GM12872 (cell line): ENCODE measurements around the gene PNPO.

Source experiments
- TF ChIP-seq, protein P1 (sequence below): IDR thresholded peaks from 3 replicates; pipeline ENCODE4 v1.5.1; 2011; ENCODE audit warnings: low read depth, mild to moderate bottlenecking, low read length, moderate library complexity; ENCODE audit not compliant: insufficient read depth

Gene PNPO

DNA sequence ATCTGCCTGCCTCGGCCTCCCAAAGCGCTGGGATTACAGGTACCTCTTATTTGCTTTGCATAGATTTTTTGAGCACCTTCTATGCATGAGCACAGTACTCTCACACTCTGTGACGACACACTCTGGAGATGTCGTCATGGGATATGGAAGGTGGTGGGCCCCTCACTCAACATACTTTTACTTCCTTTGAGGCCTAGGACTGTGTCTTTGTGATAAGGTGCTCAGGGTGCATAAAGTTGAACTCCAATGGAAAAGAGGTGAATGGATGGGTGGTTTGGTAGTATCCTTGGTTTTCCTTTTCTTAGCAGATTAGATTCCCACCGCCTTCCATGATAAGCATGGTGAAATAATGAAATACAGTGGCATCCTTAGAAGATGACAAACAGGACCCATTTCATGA is 23.5 kb downstream of the PNPO start:
- TF ChIP-seq, protein P1, sequence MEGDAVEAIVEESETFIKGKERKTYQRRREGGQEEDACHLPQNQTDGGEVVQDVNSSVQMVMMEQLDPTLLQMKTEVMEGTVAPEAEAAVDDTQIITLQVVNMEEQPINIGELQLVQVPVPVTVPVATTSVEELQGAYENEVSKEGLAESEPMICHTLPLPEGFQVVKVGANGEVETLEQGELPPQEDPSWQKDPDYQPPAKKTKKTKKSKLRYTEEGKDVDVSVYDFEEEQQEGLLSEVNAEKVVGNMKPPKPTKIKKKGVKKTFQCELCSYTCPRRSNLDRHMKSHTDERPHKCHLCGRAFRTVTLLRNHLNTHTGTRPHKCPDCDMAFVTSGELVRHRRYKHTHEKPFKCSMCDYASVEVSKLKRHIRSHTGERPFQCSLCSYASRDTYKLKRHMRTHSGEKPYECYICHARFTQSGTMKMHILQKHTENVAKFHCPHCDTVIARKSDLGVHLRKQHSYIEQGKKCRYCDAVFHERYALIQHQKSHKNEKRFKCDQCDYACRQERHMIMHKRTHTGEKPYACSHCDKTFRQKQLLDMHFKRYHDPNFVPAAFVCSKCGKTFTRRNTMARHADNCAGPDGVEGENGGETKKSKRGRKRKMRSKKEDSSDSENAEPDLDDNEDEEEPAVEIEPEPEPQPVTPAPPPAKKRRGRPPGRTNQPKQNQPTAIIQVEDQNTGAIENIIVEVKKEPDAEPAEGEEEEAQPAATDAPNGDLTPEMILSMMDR: no peak

DNA sequence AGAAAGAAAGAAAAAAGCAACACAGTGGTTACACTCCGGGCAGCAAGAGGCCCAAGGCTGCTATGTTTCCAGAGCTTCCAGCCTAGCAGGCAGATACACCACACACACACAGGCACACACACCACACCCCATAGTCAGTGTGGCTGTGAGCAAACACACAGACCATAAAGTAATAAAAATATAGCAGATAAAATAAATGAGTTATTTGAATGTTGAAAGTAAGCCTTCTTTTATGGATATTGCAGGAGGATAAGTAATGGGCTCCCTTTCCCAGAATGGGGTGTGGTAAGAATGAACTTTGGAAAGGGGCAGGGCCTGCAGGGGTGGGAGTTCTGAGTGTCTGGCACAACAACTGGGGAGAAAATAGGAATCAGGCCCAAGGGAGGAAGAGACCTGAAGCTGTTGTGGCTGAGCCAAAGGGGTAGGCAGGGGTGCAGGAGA is 24.7 kb downstream of the PNPO start:
- TF ChIP-seq, protein P1: no peak

DNA sequence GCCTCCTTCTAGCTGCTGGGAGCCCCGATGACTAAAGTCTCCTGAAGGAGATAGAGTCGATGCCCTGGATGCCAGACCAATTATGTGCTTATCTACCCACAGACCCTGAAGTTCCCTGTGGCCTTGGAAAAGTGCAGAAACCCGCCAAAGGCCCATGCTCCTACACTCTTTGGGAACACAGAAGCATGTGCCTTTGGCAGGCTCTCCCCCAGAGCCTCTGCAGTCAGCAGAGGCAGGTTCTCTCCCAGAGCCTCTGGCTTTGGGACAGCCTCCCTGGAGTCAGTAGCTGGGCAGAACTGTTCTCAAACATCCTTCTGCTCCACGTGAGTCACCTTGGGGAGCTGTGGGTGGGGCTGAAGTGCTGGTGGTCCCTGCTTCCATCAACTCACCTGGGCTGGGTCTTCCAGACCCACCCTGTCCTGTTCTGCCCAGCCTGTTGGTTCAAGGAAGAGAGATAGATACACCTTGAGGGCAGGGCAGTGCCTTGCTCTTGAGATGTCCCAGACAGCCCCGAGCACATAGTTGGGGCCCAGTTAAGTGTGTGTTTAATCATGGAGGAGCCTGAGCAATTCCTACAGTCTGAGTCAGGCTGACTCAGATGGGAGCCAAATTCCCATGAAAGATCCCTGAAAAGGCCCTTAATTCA is 26.4 kb downstream of the PNPO start:
- TF ChIP-seq, protein P1: no peak

DNA sequence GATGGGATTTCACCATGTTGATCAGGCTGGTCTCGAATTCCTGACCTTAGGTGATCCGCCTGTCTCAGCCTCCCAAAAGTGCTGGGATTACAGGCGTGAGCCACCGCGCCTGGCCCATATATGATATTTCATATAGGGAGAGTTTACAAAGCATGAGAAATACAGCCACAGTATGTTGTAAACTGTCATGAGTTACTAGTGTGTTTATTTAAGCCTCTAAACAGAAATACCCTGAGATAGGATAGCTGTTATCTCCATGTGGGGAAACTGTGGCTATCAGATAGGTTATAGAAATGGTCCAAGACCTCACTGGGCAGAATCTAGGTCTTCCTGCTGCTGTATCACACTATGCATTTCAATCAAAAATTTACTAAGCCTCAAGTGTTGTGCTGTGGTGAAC is 27.5 kb downstream of the PNPO start:
- TF ChIP-seq, protein P1: no peak

DNA sequence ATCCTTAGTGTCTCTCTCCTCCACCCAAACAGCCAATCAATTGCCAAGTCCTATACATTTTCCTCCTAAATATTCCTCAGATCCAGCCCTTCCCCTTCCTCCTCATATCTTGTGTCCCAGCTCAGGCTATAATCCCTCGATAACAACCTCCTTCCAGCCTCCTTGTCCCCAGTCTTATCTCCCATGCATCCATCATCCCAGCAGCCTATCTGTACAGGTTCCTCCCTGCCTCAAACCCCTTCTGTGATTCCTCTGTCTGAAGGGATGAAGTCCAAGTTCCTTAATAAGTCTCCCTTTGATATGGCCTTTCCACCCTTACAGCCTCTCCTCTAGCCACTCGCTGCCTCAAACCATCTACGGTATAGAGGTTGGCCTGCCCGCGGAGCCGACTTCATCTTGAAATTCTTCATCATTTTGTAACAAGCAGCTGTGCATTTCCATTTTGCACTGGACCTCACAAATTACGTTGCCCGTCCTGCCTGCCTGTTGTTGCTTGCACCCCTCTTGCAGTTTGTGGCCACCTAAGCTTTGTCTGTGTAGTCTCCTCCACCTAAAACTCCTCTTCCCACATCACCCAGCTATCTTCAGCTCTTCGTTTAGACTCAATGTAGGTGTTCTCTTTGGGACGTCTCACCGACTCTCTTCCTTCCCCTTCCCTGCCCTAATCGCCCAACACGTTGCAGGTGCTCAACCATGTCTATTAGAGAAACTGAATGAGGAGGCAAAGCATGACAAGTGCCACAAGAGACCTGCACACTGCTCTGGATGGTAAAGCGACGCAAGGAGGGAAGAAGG is 28.8 kb downstream of the PNPO start:
- TF ChIP-seq, protein P1: no peak

DNA sequence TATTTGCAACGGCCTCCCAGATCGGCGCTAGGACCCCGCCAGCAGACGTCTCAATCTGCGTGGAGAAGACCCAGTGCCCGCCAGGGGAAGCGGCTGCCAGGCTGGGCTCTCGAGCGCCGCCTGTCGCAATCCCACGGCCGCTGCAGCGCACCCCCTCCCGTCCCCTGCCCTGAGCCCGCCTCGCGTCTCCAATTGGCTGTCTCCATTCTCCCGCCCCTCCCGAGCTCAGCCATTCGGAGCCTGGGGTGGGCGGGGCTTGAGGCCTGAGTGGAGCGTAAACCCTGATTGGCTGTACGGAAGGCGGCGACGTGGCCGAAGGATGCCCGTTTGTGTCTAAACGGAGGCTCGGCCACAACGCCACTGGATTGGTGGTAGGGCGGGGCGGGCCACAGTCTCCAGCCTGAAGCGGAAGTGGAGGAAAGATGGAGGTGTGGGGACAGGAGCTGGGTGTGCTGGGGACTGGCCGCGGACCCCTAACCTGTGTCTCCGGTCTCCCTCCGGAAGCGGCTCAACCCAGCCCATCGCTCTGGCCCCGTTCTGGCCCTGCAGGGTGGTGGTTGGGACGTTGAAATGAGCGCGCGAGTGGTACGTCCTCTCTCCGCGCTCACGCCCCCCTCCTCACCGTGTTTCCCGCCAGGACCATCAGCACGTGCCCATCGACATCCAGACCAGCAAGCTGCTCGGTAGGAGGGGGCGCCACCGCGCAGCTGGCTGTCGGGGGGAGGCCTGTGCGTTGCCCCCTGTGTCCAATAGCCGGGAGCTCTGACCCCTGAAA is 29.5 kb downstream of the PNPO start, which contains the start of gene CDK5RAP3:
Gene CDK5RAP3, plus strand, starts transcription at position 389 of the 775 bp plus-strand sequence. Its CDS starts 34 bp downstream, at position 423.
- TF ChIP-seq, protein P1: peak; percentile 94

DNA sequence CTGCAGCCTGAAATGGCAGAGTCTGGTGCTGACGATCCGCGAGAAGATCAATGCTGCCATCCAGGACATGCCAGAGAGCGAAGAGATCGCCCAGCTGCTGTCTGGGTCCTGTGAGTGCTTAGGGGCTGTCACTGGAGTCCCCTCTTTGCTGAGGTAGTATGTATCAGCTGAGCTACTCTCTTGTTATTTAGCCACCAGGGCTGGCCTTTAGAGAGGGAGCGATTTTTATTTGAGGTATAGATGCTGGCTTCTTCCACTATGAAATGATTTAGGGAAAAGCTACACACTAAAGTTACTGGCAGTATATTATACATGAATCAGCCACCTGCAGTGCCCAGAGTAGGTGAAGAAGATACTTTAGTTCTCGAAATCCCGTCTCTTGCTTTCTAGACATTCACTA is 32.2 kb downstream of the PNPO start:
- TF ChIP-seq, protein P1: no peak
